WTC11 (cell line): ENCODE measurements around the gene C11orf65. TPM values are rescaled to one million over a fixed set of nuclear protein-coding genes. Genes with fewer than 3 reads are reported as not detected.

Experiments
- ARID4B ChIP-seq: sonication (generic); formaldehyde crosslinking; IDR thresholded peaks from 2 replicates; pipeline ENCODE4 v1.8.0; 2023; ENCODE audit warnings: missing genetic modification reagents, mild to moderate bottlenecking, borderline replicate concordance
- CBFB ChIP-seq: sonication (generic); formaldehyde crosslinking; IDR thresholded peaks from 2 replicates; pipeline ENCODE4 v1.8.1; 2022; ENCODE audit warnings: mild to moderate bottlenecking, low read depth, missing genetic modification reagents
- CREM ChIP-seq: sonication (generic); formaldehyde crosslinking; IDR thresholded peaks from 2 replicates; pipeline ENCODE4 v1.8.1; 2022; ENCODE audit warnings: mild to moderate bottlenecking, missing genetic modification reagents, moderate library complexity
- E2F5 ChIP-seq: sonication (generic); formaldehyde crosslinking; IDR thresholded peaks from 2 replicates; pipeline ENCODE4 v1.8.1; 2022; ENCODE audit warnings: mild to moderate bottlenecking, moderate library complexity, missing genetic modification reagents
- ESRRA ChIP-seq: sonication (generic); formaldehyde crosslinking; IDR thresholded peaks from 2 replicates; pipeline ENCODE4 v1.8.1; 2022; ENCODE audit warnings: mild to moderate bottlenecking, missing genetic modification reagents, borderline replicate concordance
- FOXK1 ChIP-seq: sonication (generic); formaldehyde crosslinking; IDR thresholded peaks from 2 replicates; pipeline ENCODE4 v1.8.0; 2022; ENCODE audit warnings: mild to moderate bottlenecking, moderate library complexity, missing genetic modification reagents
- FOXP1 ChIP-seq: sonication (generic); formaldehyde crosslinking; IDR thresholded peaks from 2 replicates; pipeline ENCODE4 v1.8.0; 2022; ENCODE audit warnings: missing genetic modification reagents, mild to moderate bottlenecking, moderate library complexity, borderline replicate concordance
- HMGXB4 ChIP-seq: sonication (generic); formaldehyde crosslinking; IDR thresholded peaks from 2 replicates; pipeline ENCODE4 v1.8.1; 2023; ENCODE audit warnings: mild to moderate bottlenecking, moderate library complexity, missing genetic modification reagents
- IRF2 ChIP-seq: sonication (generic); formaldehyde crosslinking; IDR thresholded peaks from 2 replicates; pipeline ENCODE4 v1.8.0; 2022; ENCODE audit warnings: low read depth, missing genetic modification reagents, borderline replicate concordance
- MAX ChIP-seq: sonication (generic); formaldehyde crosslinking; IDR thresholded peaks from 2 replicates; pipeline ENCODE4 v1.8.0; 2022; ENCODE audit warnings: mild to moderate bottlenecking, missing genetic modification reagents
- MLX ChIP-seq: sonication (generic); formaldehyde crosslinking; IDR thresholded peaks from 2 replicates; pipeline ENCODE4 v1.8.1; 2023; ENCODE audit warnings: mild to moderate bottlenecking, missing genetic modification reagents, moderate library complexity
- PREB ChIP-seq: sonication (generic); formaldehyde crosslinking; IDR thresholded peaks from 2 replicates; pipeline ENCODE4 v1.8.1; 2022; ENCODE audit warnings: mild to moderate bottlenecking, missing genetic modification reagents, moderate library complexity, borderline replicate concordance
- RELA ChIP-seq: sonication (generic); formaldehyde crosslinking; IDR thresholded peaks from 2 replicates; pipeline ENCODE4 v1.8.1; 2022; ENCODE audit warnings: missing genetic modification reagents, mild to moderate bottlenecking, borderline replicate concordance
- RORB ChIP-seq: fragments of 250-450 bp; sonication (Bioruptor Pico); IDR thresholded peaks from 2 replicates; pipeline ENCODE4 v1.9.0; 2021; ENCODE audit warnings: mild to moderate bottlenecking
- SP1 ChIP-seq: sonication (generic); formaldehyde crosslinking; conservative IDR thresholded peaks from 2 replicates; pipeline ENCODE4 v1.8.1; 2022; ENCODE audit warnings: missing genetic modification reagents
- TCF7 ChIP-seq: sonication (generic); formaldehyde crosslinking; IDR thresholded peaks from 2 replicates; pipeline ENCODE4 v1.8.0; 2022; ENCODE audit warnings: mild to moderate bottlenecking, low read depth, missing genetic modification reagents, moderate library complexity
- USF1 ChIP-seq: sonication (generic); formaldehyde crosslinking; IDR thresholded peaks from 2 replicates; pipeline ENCODE4 v1.8.0; 2022; ENCODE audit warnings: mild to moderate bottlenecking, missing genetic modification reagents
- ZNF232 ChIP-seq: sonication (generic); formaldehyde crosslinking; IDR thresholded peaks from 2 replicates; pipeline ENCODE4 v1.8.0; 2022; ENCODE audit warnings: mild to moderate bottlenecking, missing genetic modification reagents
- ZNF396 ChIP-seq: fragments of 250-450 bp; sonication (Bioruptor Pico); IDR thresholded peaks from 2 replicates; pipeline ENCODE4 v1.8.0; 2021; ENCODE audit warnings: mild to moderate bottlenecking, moderate library complexity, borderline replicate concordance
- ZNF512 ChIP-seq: sonication (generic); formaldehyde crosslinking; IDR thresholded peaks from 2 replicates; pipeline ENCODE4 v1.8.1; 2022; ENCODE audit warnings: missing genetic modification reagents, borderline replicate concordance
- ZNF532 ChIP-seq: fragments of 250-450 bp; sonication (Bioruptor Pico); IDR thresholded peaks from 2 replicates; pipeline ENCODE4 v1.9.0; 2021; ENCODE audit warnings: mild to moderate bottlenecking, borderline replicate concordance
- total RNA-seq: library from RNA; stranded (reverse); gene quantifications from 3 replicates; pipeline ENCODE4 v1.2.3, GENCODE V29; 2021

C11orf65 gene
- total RNA-seq, 1 experiment from 2014 or later, result 0.83 TPM

GRCh38 chr11:108467091-108467823 is at the start of gene C11orf65 (continued):
- TF ChIP-seq FOXK1 (CRISPR knock-in tag) (peak; percentile 46), E2F5 (peak; percentile 27; the same call in 1 of the 2 replicates), MAX (CRISPR knock-in tag) (peak; percentile 43; the same call in 1 of the 2 replicates), HMGXB4 (CRISPR knock-in tag) (0 out of 2 replicates have a peak, but pooled peaks have one; percentile 35), USF1 (CRISPR knock-in tag) (no peak), ESRRA (no peak), IRF2 (CRISPR knock-in tag) (no peak), ARID4B (CRISPR knock-in tag) (no peak), CBFB (CRISPR knock-in tag) (no peak), ZNF396 (CRISPR knock-in tag) (no peak), ZNF232 (CRISPR knock-in tag) (peak; percentile 65; the same call in 1 of the 2 replicates), TCF7 (CRISPR knock-in tag) (no peak), ZNF532 (no peak), RELA (CRISPR knock-in tag) (no peak), PREB (CRISPR knock-in tag) (no peak), ZNF512 (CRISPR knock-in tag) (no peak), RORB (CRISPR knock-in tag) (no peak), CREM (CRISPR knock-in tag) (peak; percentile 96), FOXP1 (CRISPR knock-in tag) (0 out of 2 replicates have a peak, but pooled peaks have one; percentile 30), MLX (no peak), SP1 (CRISPR knock-in tag) (peak; percentile 91)
